NB4 (cell line): Measurements from ENCODE around the gene ATP4B.

ENCODE experiments used
- CTCF ChIP-seq: IDR thresholded peaks from one replicate; pipeline ENCODE4 v1.5.1; 2012; ENCODE audit warnings: low read depth, low read length
- MAX ChIP-seq: IDR thresholded peaks from 2 replicates; pipeline ENCODE4 v1.6.1; 2011; ENCODE audit warnings: low read depth, low read length
- MYC ChIP-seq: IDR thresholded peaks from 2 replicates; pipeline ENCODE4 v1.6.1; 2011; ENCODE audit warnings: low read depth, low read length
- POLR2A ChIP-seq: IDR thresholded peaks from 2 replicates; pipeline ENCODE4 v1.6.1; 2011; ENCODE audit warnings: mild to moderate bottlenecking; ENCODE audit not compliant: insufficient read length; ENCODE audit errors: extremely low read depth

GRCh38 chr13:113624235-113624587, 33.8 kb downstream of the ATP4B start:
- TF ChIP-seq CTCF (no peak), POLR2A (no peak), MAX (no peak), MYC (no peak)
